HG03103 (cell line): ENCODE results near the gene KLHL29.
"Not testable (repeated sequence)": the region's sequence is repeated elsewhere in the genome, so short reads cannot be mapped to it uniquely, and the experiment has no call there.

Source experiments
- ATAC-seq: cut with Tn5 transposase; IDR thresholded peaks from one replicate; pipeline ENCODE4 v1.9.1; 2021; ENCODE audit warnings: low read depth; ENCODE audit not compliant: unreplicated experiment

Gene KLHL29

GRCh38 chr2:23384551-23385343 lies at the start of gene KLHL29:
Gene KLHL29, plus strand, starts transcription at chr2:23385179. Its CDS starts 177,018 bp downstream, at chr2:23562197.
- ATAC-seq, result peak; percentile 61

DNA sequence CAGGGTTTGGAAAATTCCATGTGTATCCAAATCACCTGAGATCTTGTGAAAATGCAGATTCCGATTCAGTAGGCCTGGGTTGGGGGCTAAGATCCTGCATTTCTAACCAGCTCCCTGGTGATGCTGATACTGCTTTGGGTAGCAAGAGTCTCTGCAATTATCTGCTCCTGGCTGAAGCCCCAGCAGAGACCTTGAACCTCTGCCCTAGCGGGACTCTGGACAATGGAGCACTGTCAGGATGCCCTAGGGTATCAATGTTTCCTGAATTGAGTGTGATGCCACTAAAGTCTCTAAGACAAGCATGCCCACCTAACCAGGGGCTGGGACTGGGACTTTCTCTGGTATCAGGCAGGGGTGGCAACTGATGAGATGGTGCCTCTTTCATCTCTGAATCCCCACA lies 49.4 kb upstream of the KLHL29 start:
- ATAC-seq, result no peak

GRCh38 chr2:23342075-23342474 lies 42.9 kb upstream of the KLHL29 start:
- ATAC-seq, result no peak

- no peak for ATAC-seq
These were observed 39.0 kb upstream of the KLHL29 start for GRCh38 chr2:23346029-23346428.

DNA sequence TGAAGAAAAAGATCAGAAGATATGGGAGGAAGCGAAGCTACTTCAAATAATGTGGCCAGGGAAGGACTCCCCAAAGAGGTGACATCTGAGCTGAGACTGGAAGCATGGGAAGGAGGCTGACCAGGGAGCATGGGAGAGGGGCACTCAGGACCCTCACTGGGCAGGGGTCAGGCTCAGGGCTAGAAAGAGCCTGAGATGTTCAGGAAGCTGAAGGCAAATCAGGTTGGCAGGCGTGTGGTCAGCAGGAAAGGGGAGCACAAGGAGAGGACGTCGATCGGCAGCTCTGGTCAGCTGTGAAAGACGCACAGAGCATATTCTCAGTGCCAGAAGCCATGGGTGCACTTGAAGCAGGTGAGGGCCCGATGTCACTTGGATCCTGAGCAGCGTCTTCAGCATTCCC lies 38.2 kb upstream of the KLHL29 start:
- ATAC-seq, result no peak

- ATAC-seq, result no peak
These were observed 37.4 kb upstream of the KLHL29 start for GRCh38 chr2:23347471-23348092.

GRCh38 chr2:23348093-23348481 lies 36.9 kb upstream of the KLHL29 start:
- ATAC-seq, result not testable (repeated sequence)

DNA sequence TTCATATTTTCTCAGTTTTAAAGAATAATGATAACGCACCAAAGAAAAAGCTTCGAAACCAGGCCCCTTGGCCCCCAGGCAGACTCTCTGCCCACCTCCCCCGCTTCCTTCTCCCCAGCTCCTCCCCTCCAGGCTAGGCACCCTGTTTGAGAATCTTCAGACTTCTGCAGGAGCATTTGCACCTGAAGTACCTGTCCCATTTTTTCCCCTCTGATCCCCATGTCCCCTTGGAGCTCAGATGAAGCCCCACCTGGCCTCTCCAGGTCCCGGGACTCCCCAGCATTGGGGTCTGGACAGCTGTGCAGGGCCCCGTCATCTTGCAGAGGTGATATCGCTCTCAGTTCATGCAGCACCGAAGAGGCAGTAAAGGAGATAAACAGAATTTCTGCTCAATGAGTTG lies 35.5 kb upstream of the KLHL29 start:
- no peak for ATAC-seq

- ATAC-seq, result no peak
These were observed 34.8 kb upstream of the KLHL29 start for GRCh38 chr2:23350041-23350791.

DNA sequence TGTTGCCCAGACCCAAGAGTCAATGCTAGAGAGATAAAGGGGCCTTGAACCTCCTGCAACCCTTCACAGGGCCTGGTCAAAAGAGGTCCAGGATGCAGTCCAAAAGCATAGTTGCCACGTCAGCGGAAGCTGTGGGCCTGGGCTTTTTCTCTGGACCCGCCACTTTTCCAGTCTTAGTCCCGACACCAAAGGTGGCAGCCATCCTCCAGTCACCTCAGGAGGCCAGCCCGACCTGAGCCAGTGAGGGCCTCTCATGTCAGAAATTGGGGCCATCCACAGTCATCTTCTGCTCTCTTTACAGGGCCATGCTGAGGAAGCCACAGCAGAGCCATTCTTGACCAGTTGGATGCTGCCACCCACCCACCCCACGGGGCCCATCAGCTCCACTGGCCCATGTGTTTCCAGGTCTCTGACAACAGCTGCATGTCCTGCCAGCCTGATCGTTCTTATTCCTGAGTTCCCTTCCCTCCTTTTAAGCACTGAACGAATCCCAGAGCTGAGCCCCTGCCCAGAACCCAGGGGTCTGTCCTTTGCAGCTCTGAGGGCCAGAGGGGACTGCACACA lies 34.1 kb upstream of the KLHL29 start:
- no peak for ATAC-seq

- peak; percentile 91 for ATAC-seq
These were observed 33.4 kb upstream of the KLHL29 start for GRCh38 chr2:23351388-23352141.

DNA sequence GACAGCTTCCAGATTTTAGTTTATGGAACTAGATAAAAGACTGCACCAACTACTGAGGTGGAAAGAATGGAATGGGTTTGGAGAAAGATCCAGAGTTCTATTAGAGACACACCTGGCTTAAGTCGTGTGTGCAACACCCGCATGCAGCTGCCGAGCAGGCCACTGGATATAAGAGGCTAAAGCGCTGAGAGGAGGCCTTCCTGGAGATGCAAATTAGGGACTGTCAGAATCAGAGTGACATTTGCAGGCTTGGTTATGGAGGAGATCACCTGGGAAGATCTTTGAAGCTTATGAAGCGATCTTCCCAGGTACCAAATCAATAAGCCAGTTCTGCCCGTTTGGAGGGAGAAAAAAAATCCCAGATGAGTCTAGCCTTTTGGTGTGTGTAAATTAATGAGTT lies 30.4 kb upstream of the KLHL29 start:
- ATAC-seq, result no peak

GRCh38 chr2:23355001-23355400 lies 30.0 kb upstream of the KLHL29 start:
- no peak for ATAC-seq

DNA sequence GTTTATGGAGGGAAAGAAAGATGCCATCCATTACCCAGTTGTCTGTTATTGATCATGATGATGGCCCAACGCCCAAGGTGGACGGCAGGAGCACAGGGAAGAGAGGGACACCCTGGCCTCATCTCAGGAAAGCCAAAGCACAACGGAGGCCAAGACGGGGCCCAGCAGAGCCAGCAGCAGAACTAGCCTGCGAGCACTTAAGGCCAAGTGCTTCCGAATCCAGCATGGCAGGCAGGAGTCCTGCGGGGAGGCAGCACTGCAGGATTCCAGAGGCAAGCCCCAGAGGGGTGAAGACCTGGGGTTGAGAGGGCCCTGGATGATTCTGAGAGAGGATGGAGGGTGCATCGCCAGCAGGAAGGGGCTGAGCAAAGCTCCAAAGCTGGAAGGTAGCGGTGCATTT lies 28.3 kb upstream of the KLHL29 start:
- no peak for ATAC-seq

DNA sequence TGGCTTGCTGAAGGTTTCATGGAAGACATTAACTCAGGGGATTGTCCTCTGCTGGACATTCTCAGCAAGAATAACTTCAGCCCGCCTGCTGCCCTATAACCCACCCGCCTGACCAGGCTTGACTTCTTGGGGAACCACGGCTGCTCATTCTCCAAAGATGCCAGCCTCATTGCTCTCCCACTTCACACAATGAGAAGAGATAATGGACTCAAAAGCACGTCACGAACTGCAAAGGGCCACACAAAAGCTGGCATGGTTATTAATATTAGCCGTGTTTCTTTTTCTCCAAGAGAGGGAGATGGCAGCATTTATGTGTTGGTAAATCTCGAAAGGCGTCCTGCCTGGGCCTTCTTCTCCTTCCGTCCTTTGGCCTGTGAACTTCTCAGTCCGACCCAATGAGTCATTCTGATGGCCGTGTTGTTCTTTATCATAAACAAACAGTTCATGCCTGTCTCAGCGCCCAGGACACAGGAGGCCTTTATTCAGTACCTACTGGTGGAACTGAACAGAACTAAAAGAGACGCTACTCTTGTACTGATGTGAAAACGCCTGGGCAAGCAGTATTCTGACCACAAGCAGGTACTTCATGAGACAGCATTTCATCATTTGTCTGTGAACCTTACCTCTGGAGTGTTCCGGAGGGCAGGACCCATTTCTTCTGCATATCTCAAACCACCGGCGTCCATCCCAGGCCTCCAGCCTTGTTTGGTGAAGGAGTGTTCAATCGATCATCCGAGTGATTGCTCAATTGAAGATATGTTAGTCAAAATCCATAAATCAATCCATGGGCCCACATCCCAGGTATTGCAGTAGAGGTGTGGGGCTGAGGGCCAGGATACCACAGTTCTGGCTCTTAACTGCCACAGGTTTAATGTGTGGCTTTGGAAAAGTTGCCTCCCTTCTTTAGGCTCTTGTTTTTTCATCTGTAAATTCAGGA lies 25.1 kb upstream of the KLHL29 start:
- no peak for ATAC-seq

DNA sequence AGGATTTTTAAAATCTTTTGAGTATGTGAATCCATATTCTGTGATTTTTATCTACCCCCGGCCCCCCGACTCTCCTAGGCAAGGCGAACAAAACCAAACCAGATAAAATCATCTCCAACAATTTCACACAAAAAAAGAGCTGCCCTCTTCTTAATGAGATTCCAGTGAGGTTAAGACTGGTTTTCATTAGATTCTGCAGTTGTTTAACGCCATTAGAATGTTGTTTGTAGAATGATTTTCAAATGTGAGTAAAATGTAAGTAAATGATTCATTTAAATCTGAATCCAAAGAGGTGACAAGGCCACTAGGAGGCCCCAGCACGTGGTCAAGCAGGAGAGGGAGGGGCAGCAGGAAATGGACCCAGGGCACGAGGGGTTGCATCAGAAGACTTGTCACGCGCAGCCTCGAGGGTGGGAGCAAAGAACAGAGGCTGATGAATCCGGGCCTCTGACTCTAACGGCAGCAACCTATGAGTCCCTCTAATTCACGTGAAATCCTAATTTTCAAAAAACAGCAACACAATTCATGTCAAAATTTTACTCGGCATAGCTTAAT lies 24.3 kb upstream of the KLHL29 start:
- no peak for ATAC-seq

DNA sequence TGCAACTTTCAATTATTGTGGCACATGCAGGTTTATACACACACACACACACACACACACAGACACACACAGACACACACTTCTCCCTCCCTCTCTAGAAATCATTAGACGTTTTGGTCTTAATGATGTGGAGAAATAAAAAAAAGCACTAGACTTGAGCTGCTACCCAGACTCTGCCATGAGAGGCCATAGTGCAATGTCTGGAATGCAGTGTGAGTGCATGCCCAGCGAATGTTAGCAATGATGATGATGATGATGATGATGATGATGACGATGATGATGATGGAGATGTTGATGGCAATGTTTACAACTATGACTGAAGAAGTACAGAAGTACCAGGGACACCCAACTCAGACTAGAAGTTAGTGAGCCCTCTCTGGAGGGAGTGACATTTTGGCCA lies 23.8 kb upstream of the KLHL29 start:
- no peak for ATAC-seq

- ATAC-seq, result no peak
These were observed 21.7 kb upstream of the KLHL29 start for GRCh38 chr2:23363268-23363667.

DNA sequence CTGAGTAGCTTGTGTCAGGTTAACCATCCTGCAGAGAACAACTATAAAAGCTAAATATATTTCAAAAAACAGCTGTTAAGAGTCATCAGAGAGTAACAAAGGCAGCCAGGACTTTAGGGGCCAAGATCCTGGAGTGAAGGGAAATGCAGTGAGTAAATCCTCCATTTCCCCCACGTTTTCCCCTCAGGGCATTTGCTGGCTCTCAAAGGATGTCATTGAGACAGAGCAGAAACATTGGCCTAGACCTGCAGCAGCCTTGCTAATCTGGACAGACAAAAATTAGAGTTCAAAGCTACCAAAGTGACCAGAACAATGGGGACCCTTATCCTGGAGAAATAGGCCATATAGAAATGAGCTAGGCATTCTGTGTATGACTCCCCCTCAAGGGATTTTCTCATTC lies 21.1 kb upstream of the KLHL29 start:
- ATAC-seq, result no peak
